Central memory CD8-positive, alpha-beta T cell (primary cell): ENCODE measurements around the gene CNMD.

Experiments
- ATAC-seq: fragments of 150-1000 bp; cut with Tn5 transposase; replicated peaks from 2 replicates; pipeline ENCODE4 v1.10.0; 2022; ENCODE audit warnings: mild to moderate bottlenecking, moderate FRiP score, moderate number of reproducible peaks; ENCODE audit not compliant: poor library complexity, severe bottlenecking; ENCODE audit errors: extremely low read depth
- DNase-seq, 2 donors: peaks; one replicate each; pipeline ENCODE4 v3.0.0; 2021; ENCODE audit warnings: low spot score in 2 of 2
- H3K27ac Mint-ChIP-seq: one replicate; pipeline ENCODE4 v1.8.0; 2022; ENCODE audit warnings: low read depth, mild to moderate bottlenecking, moderate library complexity, mixed read lengths
- H3K27me3 Mint-ChIP-seq: one replicate; pipeline ENCODE4 v1.8.0; 2022; ENCODE audit warnings: mixed read lengths
- H3K36me3 Mint-ChIP-seq: one replicate; pipeline ENCODE4 v1.8.0; 2022; ENCODE audit warnings: mild to moderate bottlenecking, moderate library complexity, mixed read lengths; ENCODE audit not compliant: insufficient read depth
- H3K4me1 Mint-ChIP-seq: one replicate; pipeline ENCODE4 v1.8.0; 2022; ENCODE audit warnings: mixed read lengths
- H3K4me3 Mint-ChIP-seq: one replicate; pipeline ENCODE4 v1.8.0; 2022; ENCODE audit warnings: mild to moderate bottlenecking, moderate library complexity, mixed read lengths
- H3K9me3 Mint-ChIP-seq: one replicate; pipeline ENCODE4 v1.8.0; 2022; ENCODE audit warnings: mixed read lengths

CNMD gene

DNA sequence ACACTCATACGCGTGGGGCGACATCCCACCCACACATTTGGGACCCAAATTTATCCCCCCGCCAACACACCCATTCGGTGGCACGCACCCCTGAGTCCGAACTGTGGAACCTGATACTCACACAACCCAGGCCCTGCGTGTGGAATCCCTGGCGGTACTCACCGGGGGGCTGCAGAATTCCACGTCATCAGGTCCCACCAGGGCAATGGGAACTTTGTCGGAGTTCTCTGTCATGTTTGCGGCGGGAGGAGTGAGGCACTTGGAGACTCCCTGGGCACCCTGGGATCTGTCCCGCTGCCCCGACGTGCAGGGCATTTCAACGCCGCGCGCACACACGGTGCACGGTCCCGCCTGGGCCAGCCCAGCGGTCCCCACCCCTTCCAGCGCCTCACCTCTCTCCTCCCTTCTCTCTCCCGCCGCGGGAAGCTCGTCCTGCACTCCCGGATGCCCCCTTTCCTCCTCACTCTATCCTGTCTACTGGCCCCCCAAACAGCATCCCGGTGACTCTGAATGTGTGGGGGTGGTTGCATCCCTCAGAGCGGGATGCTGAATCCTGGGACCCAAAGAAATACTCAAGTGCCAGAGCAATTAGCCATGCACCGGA lies at the start of gene CNMD:
Gene CNMD, minus strand, starts transcription at position 353 of the 604 bp plus-strand sequence. Its CDS starts 119 bp downstream, at position 234.
- peaks cover 4% of the 10 kb centered on the region for H3K4me1 Mint-ChIP-seq
- no peak for DNase-seq
- peaks cover 64% of the 10 kb centered on the region for H3K27me3 Mint-ChIP-seq
- peak within 1 kb of the TSS; percentile 59 for H3K4me3 Mint-ChIP-seq
- no peaks in the 10 kb centered on the region for H3K9me3 Mint-ChIP-seq
- H3K27ac Mint-ChIP-seq: no peak within 1 kb of the TSS
- H3K36me3 Mint-ChIP-seq: no peaks in the 10 kb centered on the region
- no peak for ATAC-seq

- H3K36me3 Mint-ChIP-seq: no peaks in the 10 kb centered on the region
- DNase-seq (no peak), ATAC-seq (no peak)
- H3K4me1 Mint-ChIP-seq: no peaks in the 10 kb centered on the region
- peaks cover 66% of the 10 kb centered on the region for H3K27me3 Mint-ChIP-seq
- H3K27ac Mint-ChIP-seq: no peak overlapping the region
- H3K9me3 Mint-ChIP-seq: no peaks in the 10 kb centered on the region
- H3K4me3 Mint-ChIP-seq: no peak overlapping the region
Observed at GRCh38 chr13:52788011-52788410, 48.4 kb upstream of the CNMD start.

GRCh38 chr13:52787235-52787634 lies 47.6 kb upstream of the CNMD start:
- no peak overlapping the region for H3K27ac Mint-ChIP-seq
- H3K27me3 Mint-ChIP-seq: peaks cover 74% of the 10 kb centered on the region
- no peaks in the 10 kb centered on the region for H3K36me3 Mint-ChIP-seq
- no peak for ATAC-seq
- no peak overlapping the region for H3K4me3 Mint-ChIP-seq
- H3K9me3 Mint-ChIP-seq: no peaks in the 10 kb centered on the region
- no peaks in the 10 kb centered on the region for H3K4me1 Mint-ChIP-seq
- DNase-seq: no peak

- Mint-ChIP-seq H3K4me1 (no peaks in the 10 kb centered on the region), H3K27ac (no peak overlapping the region), H3K27me3 (peaks cover 75% of the 10 kb centered on the region), H3K36me3 (no peaks in the 10 kb centered on the region), H3K4me3 (no peak overlapping the region), H3K9me3 (no peaks in the 10 kb centered on the region)
- ATAC-seq (no peak), DNase-seq (no peak)
Observed at GRCh38 chr13:52786766-52787165, 47.1 kb upstream of the CNMD start.

GRCh38 chr13:52785739-52786138 lies 46.1 kb upstream of the CNMD start:
- Mint-ChIP-seq H3K36me3 (peaks cover 2% of the 10 kb centered on the region), H3K27me3 (peaks cover 79% of the 10 kb centered on the region), H3K27ac (no peak overlapping the region), H3K4me1 (no peaks in the 10 kb centered on the region), H3K4me3 (no peak overlapping the region), H3K9me3 (no peaks in the 10 kb centered on the region)
- ATAC-seq (no peak), DNase-seq (no peak)

DNA sequence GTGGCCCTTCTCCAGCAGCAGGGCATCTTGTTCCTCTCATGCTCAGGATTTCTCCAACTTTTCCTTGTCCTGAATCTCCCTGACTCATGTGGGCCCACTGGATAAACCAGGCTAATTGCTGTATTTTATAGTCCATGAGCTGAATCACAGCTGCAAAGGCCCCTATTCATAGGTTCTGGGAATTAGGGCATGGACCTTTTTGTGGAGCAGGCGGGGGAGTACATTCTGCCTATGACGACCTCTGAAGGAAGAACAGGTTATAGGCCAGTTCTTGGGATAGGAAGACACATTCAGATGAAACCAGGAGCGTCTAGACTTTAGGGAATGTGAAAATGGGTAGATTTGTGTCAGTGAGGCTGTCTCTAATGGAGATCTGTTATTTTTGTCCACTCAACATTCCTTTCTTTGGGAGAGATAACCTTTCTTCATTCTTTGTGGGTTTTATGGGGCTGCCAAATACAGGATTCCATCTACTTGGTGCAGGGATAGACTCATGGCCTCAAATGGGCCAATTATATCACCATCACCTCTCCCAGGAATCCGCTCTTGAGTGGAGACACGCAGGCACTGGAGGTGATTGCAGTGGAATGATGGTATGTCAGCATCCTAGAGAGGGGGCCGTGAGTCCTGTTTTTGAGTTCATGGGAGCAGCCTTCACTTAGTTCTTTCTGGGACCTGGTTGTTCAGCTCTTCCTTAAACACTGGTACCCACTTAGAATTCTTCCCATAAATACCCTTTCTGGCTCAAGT lies 45.1 kb upstream of the CNMD start:
- no peaks in the 10 kb centered on the region for H3K4me1 Mint-ChIP-seq
- no peak for ATAC-seq
- H3K9me3 Mint-ChIP-seq: no peaks in the 10 kb centered on the region
- no peak overlapping the region for H3K27ac Mint-ChIP-seq
- H3K4me3 Mint-ChIP-seq: no peak overlapping the region
- H3K27me3 Mint-ChIP-seq: peaks cover 79% of the 10 kb centered on the region
- peaks cover 2% of the 10 kb centered on the region for H3K36me3 Mint-ChIP-seq
- DNase-seq: no peak

GRCh38 chr13:52783943-52784342 lies 44.3 kb upstream of the CNMD start:
- ATAC-seq: no peak
- no peak overlapping the region for H3K27ac Mint-ChIP-seq
- no peak for DNase-seq
- H3K36me3 Mint-ChIP-seq: peaks cover 2% of the 10 kb centered on the region
- H3K4me1 Mint-ChIP-seq: no peaks in the 10 kb centered on the region
- H3K27me3 Mint-ChIP-seq: peaks cover 86% of the 10 kb centered on the region
- no peaks in the 10 kb centered on the region for H3K9me3 Mint-ChIP-seq
- no peak overlapping the region for H3K4me3 Mint-ChIP-seq

DNA sequence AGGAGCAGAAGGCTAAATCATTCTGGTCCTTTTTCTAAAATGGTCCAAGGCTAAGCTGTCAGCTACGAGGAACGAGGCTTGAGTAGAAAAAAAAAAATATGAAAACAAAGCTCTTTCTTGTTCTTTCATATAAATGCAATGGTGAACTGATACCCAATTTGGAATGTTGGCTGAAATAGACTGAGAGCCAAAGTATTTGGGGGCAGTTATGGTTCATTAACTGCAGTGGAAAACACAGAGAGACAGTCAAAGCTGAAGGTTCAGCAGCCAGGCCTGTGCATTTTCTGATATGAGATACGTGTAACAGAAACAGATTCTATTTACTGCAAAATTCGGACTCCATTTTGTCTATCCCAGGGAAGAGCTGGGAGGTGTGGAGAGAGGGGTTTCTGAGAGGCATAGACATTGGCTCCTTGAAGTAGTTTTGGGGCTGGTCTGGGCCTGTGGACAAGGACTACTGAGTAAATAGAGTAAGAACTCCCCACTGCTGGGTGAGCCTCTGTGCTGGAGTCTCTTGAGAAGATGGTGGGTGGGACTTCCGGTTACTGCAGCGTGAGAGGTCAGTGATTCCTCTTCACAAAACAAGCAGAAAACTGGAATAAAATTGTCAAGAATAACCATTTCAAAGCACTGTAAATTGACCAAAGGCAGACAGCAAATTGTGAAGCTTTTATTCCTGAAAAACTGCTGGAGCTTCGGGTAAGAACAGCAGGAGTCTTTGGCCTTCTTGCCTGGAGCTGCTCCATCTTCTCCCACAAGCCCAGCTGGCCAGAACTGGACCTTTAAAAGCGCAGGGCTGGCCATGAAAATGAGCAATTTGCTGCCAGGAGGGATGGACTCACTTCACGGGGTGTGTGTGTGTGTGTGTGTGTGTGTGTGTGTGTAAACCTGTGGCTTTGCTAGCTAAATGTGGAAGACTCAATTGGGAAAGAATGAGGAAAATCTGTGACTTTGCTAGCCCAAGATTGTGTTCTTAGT lies 43.1 kb upstream of the CNMD start:
- no peaks in the 10 kb centered on the region for H3K9me3 Mint-ChIP-seq
- no peaks in the 10 kb centered on the region for H3K4me1 Mint-ChIP-seq

DNA sequence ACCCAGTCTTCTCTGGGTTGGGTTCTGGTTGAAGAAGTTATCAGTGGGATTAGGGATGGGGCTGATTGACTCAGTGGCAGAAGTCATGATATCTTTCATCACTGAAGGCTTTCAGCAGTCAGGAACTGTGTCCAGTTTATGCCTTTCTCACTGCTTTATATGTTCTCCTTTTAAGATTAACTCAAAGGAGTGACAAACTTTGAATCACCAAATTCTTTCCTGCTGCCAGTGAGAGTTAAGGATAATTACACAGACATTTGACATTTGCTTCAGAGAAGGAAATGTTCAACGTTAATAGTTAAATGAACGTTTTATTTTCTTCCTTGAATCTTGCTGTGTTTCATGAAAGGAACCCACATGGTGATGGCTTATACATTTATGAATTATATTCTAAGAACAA lies 41.0 kb upstream of the CNMD start:
- no peak for DNase-seq
- no peaks in the 10 kb centered on the region for H3K4me1 Mint-ChIP-seq
- no peak for ATAC-seq
- H3K36me3 Mint-ChIP-seq: peaks cover 2% of the 10 kb centered on the region
- H3K4me3 Mint-ChIP-seq: no peak overlapping the region
- H3K9me3 Mint-ChIP-seq: no peaks in the 10 kb centered on the region
- H3K27ac Mint-ChIP-seq: no peak overlapping the region
- H3K27me3 Mint-ChIP-seq: peaks cover 75% of the 10 kb centered on the region

More for the DNA sequence above, 43.1 kb upstream of the CNMD start:
- Mint-ChIP-seq H3K4me3 (no peak overlapping the region), H3K36me3 (peaks cover 2% of the 10 kb centered on the region), H3K27ac (no peak overlapping the region), H3K27me3 (peaks cover 76% of the 10 kb centered on the region)
- no peak for DNase-seq
- no peak for ATAC-seq

GRCh38 chr13:52780092-52780491 lies 40.5 kb upstream of the CNMD start:
- Mint-ChIP-seq H3K27me3 (peaks cover 75% of the 10 kb centered on the region), H3K4me1 (no peaks in the 10 kb centered on the region), H3K36me3 (peaks cover 2% of the 10 kb centered on the region), H3K4me3 (no peak overlapping the region), H3K27ac (no peak overlapping the region), H3K9me3 (no peaks in the 10 kb centered on the region)
- no peak for DNase-seq
- ATAC-seq: no peak

DNA sequence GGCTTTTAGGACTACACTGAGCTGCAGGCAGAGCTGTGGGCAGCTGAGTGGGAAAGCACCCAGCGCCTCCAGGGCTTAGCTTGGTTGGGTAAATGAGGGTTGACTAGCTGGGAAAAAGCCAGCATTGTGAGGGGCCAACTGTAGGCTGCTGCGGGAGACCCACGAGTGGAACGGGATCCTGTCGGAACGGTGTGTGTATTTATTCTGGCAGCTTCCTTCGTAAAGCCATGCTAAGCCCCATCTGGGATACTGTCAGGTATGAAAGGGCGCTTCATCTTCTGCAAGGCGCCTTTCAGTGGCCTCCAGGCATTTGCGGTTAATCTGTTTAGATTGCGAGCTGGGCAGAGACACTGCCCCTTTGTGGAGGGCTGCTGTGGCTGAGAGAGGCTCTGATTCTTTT lies 39.5 kb upstream of the CNMD start:
- DNase-seq (no peak), ATAC-seq (no peak)
- Mint-ChIP-seq H3K4me3 (no peak overlapping the region), H3K4me1 (no peaks in the 10 kb centered on the region), H3K36me3 (peaks cover 2% of the 10 kb centered on the region), H3K27ac (no peak overlapping the region), H3K27me3 (peaks cover 70% of the 10 kb centered on the region), H3K9me3 (no peaks in the 10 kb centered on the region)

GRCh38 chr13:52776726-52777125 lies 37.1 kb upstream of the CNMD start:
- ATAC-seq: no peak
- Mint-ChIP-seq H3K27ac (no peak overlapping the region), H3K4me3 (no peak overlapping the region)

More at GRCh38 chr13:52776726-52777125, 37.1 kb upstream of the CNMD start:
- Mint-ChIP-seq H3K4me1 (no peaks in the 10 kb centered on the region), H3K36me3 (peaks cover 2% of the 10 kb centered on the region), H3K27me3 (peaks cover 72% of the 10 kb centered on the region), H3K9me3 (no peaks in the 10 kb centered on the region)
- DNase-seq: no peak
